ENCODE measurements around the gene CACNA2D1.

The CACNA2D1 gene

DNA sequence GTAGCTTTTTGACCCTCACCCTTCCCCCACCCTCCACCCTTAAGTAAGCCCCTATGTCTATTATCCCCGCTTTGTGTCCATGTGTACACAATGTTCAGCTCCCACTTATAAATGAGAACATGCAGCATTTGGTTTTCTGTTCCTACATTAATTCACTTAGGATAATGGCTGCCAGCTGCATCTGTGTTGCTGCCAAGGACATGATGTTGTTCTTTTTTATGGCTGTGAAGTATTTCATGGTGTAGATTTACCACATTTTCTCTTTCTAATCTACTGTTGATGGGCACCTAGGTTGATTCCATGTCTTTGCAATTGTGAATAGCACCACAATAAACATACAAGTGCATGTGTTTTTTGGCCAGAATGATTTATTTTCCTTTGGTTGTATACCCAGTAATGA is 232.2 kb downstream of the CACNA2D1 start:
- DNase-seq, result no peak

DNA sequence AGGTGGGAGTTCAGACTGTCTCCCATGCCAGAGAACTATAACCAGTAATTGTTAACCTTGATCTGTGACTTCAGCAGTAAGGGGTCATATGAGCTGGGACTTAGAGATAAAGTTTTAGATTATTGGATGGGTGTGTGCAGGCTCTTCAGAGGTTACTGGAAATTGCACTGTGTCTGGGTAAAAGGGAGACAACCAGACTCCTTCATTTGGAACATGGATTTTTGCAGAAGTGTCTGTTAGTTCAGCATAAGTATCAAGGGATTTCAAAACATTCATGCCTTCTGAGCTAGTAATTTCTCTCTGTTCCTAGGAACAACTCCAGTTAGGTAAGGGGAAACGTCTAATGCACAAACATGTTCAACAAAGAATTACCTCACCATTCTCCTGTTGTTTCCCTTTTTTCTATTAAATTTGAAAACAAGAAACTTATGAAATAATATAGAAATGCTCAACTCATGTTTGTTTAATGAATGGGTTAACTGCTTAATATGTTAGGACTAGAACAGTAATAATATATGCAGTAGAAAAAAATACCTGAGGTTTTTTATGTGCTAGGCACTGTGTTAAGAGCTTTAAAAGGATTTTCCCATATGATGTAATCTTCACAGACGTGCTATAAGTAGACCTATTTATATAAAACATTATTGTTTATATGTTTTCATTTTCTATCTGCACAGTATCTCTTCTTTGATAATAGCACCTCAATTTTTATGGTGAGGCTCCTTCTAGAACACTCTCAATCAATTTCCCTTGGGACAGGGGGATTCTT is 233.0 kb downstream of the CACNA2D1 start:
- DNase-seq, result no peak

DNA sequence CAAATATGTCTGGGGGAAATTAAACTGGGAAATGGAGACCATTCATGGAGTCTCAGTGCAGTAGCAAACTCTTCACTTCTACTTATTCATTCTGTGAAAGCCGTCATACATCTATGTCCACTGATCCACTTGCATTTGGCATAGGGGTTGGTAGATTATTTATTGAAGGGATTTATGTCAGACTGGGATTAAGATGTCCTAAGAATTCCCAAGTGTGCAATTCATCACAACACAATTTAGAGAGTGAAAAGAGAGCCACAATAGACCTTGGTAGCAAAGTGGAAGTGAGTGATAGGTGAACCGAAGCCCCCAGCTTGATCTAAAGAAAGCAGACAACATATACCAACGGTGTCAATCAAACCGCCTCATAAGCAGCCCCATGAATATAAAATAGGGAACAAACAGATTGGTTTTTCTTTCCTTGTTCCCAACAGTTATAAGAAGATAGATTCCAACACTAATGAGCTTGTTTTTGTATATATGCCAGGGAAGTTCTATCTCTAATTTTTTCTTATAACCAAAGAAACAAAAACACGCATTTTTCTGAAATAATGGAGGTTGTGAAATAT is 234.3 kb downstream of the CACNA2D1 start:
- no peak for DNase-seq

DNA sequence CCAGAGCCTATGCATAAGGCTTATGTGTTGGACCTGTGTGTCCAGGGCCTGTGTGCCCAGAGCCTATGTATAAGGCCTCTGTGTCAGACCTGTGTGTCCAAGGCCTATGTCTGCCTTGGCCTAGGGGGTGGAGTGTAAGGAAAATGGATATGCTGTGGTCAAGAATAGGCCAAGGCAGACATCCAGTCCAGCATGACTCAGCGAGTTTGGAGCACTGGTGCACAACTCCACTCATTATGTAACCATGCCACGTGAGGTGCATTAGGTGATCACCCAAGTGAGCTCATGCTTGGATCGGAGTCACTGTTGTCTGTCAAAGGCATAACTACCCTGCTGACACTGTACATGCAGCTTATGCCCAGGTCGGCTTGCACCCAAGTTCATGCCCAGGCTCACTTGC is 238.9 kb downstream of the CACNA2D1 start:
- DNase-seq, result no peak

DNA sequence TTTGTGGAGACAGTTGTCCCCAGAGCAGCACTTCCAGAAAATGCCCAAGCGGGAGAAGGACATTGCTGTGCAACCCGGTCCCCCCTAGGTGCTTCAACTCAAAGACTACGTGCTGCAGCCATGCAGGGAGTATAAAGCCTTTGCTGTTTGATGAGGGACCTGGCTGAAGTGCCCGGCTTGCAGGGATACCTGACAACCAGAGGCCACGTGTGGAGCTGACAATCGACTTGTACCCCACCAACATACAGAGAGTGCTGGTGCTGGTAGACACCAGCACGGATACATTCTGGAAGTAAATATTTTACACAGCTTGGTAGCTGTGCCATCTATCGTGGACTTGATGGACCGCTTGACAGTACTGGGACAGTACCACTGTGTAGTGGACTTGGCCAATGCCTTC is 240.6 kb downstream of the CACNA2D1 start:
- DNase-seq, result no peak

DNA sequence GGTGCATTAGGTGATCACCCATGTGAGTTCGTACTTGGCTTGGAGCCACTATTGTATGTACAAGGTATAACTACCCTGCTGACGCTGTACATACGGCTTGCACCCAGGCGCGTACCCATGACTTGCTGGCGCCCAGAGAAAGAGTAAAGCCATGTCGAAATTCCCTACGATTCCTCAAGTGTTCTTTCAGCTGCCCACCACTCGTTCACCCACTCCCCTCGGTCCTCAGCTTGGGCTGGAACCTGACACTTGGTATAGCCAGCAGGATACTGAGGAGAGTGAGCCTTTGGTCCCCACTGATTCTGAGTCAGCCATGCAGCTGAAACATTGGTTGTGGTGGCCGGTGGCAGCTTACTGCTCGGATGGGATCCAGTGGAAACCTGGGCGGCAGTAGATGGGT is 241.5 kb downstream of the CACNA2D1 start:
- no peak for DNase-seq

DNA sequence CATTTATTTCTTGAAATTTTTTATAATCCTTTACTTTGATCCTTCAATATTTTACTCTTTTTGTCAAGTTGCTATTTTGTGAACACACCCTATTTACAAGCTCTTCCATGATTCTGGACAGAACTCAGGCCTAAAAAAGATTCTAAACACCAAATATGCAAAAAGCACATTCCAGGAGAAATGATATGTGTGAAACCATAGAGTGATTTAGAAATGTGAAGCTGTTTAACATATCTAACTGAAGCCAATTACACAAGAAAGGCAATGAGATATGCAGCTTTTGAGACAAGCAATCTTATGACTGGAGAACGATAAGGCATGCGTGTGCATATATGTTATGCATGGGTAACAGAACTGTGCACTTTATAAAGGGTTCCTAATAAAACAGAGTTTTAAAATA is 243.0 kb downstream of the CACNA2D1 start:
- no peak for DNase-seq

DNA sequence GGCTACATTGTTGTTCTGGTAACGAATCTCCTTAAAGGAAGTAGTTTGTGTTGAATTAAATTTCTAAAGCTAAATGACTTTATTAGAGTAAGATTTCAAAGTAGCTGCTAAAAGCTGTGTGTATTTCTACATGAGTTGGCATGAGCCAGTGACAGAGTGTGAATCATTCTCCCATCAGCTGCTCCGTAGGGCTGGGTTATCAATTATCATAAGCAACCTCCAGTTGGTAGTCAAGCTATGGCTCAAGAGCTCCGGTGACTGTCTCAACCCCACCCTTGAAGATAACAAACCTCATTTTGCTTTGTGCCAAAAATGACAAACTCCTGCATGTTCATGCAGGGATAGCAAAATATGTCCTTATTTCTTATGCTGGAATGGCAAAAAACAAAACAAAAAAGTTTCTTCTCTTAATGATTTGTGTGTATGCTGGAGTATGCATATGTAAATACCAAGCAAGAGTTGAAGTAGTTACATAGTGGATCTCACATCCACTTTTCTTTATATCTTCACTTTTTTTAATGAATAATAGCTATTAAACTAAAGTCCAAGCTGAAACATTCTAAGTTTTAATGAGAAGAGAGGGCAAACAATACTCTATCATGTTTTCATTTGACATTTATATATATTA is 249.4 kb downstream of the CACNA2D1 start:
- no peak for DNase-seq

DNA sequence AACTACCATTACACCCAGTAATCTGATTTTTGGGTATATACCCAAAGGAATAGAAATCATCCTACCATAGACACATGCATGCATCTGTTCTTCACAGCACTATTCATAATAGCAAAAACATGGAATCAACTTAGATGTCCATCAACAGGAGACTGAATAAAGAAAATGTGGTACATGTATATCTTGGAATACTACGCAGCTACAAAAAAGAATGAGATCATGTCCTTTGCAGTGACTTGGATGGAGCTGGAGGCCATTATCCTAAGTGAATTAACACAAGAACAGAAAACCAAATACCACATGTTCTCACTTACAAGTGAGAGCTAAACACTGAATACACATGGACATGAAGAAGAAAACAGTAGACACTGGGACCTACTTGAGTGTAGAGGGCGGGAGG is 254.9 kb downstream of the CACNA2D1 start:
- DNase-seq, result no peak

DNA sequence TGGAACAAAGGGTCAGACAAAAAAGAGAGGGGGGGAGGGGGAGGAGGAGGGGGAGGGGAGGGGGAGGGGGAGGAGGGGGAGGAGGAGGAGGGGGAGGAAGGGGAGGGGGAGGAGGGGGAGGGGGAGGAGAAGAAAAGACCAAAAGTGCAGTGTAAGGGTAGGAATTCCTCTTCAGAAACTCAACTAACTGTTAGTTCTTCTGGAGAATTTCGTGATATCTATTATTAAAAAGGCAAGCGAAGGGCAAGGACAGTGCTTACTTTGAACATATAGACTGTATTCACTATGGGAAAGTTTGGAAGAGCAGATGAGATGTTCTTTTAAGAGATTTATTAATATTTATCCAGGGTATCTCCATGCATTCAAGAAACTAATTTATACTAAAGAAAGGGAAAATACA is 258.1 kb downstream of the CACNA2D1 start:
- no peak for DNase-seq

DNA sequence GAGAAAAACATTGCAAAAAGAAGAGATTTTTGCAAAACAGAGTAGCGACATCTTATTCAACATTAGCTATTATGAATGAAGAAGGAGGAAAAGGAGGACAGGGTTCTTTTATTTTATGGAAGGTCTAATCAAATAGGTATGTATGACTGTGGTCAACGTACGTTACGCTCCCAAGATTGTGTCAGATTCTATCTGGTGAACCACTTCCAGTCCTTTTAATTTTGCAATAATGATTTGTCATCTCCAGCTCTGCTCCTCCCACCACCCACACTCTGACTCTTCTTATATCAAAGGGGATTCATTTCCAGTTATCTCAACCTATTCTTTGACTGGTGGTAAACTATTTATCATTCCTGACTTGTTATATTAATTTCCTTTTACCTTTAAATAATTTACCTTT is 259.9 kb downstream of the CACNA2D1 start:
- no peak for DNase-seq

DNA sequence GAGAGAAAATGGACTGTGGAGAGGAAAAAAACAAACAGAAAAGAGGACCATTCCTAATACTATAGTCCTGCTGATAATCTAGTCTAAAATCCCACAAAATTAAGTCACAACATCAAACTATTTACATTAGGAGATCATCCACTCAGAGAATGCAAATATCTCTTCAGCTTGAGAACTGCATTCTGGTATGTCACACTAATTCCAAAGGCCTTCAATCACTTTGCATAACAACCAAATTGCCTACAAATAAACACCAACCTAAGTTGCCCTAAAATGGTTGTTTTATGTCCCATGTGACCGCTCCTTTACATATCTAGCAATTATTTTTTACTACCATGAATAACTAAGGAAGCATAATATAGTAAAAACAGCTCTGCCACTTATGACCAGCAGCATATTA is 264.3 kb downstream of the CACNA2D1 start:
- no peak for DNase-seq

DNA sequence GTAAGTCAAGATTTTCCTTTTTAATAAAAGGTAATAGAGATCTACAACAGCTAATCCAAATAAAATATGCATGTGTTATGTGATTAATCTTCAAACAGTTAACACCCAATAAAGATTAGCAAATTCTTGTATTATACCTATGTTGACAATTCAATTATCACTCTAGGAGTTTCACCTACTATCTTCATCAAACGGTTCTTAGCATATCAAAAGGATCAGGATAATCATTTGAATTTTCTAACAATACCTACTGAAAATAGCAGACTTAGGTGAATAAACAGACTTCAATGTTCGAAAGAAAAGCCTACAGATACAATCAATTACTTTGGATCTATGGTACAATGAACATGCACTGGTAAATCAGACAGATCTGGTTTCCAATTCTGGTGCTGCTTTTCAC is 268.3 kb downstream of the CACNA2D1 start:
- DNase-seq, result no peak

DNA sequence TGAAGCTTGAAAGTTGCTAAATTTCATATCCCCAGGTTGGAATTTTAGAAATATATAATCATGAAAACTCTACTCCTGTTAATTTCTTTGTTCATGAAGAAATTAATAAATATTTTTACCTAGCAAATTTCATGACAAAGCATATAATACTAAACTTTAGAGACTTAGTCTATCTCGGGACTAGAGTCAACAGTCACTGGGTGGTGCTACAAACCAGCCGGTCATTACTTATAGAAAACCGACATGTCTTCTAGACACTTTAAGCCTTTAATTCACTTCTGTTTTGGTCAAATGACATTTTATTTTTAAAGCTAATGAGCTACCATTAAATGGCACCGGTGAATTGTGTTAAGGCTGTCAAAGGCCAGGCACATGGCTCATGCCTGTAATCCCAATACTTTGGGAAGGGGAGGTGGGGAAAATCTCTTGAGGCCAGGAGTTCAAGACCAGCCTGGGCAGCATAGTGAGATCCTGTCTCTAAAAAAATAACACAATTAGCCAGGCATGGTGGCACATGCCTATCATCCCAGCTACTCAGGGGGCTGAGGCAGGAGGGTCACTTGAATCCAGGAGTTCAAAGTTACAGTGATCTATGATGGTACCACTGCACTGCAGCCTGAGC is 270.1 kb downstream of the CACNA2D1 start:
- DNase-seq, result no peak

DNA sequence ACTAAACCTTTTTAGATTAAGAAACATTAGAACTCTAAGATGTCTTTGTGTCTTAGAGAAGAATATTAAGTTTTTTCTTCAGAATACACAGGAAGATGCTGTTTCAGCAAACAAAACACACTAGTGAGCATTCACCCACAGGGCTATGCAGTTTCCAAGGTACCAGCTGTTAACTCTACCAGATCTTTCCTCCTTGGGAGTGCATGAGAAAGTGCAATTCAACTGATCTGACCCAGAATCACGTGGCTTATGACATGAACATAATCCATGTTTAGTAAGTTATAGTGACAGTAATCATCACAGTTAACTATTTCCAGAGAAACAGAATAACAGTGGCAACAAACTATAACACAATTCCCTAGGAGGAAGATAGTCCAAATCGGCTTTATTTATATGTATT is 270.7 kb downstream of the CACNA2D1 start:
- no peak for DNase-seq

DNA sequence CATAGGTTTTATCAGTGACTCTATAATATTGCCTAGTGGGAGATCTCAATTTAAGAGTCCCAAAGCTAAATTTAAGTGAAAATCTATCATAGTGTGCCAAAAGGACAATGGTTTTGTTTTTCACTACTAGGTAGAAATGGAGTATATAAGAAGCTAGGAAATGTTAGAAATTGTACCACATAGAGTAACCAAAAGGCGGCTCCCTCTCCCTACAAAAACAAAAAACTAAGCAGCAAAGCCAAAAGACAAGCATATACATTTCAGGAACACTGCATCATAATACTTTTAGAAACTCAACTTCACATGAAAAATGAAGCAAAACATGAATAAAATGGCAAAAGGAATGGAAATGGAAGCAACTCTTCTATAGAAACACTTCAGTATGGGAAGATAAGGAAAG is 271.6 kb downstream of the CACNA2D1 start:
- DNase-seq, result no peak

DNA sequence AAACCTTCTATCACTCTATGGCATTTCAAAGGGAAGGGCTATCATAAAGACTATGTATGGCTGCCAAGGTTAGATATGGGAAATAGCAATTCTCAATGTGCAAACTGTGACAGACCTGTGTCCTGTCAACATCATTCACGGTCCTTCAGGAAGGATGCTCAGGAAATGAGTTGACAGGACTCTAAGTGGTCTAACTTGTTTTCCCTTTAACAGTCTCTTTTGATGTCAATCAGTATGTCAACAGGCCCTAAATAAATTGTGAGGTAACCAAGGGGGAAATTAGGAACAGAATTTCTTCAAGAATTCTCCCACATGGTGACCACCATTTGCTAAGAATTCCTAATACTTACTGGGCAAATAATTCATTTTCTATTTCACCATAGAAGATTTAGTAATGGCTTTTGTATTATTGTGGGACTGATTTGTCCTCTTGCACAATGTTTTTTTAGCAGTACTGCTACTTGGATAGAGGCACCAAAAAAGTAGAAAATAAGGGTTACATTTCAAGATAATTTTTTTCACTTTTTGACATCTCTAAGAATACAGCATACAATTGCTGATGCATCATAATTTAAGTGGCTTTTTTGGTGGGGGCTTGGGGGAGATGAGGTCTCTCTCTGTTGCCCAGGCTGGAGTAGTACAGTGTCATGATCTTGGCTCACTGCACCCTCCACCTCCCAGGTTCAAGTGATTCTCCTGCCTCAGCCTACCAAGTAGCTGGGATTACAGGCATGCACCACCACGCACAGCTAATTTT is 275.8 kb downstream of the CACNA2D1 start:
- DNase-seq, result no peak

DNA sequence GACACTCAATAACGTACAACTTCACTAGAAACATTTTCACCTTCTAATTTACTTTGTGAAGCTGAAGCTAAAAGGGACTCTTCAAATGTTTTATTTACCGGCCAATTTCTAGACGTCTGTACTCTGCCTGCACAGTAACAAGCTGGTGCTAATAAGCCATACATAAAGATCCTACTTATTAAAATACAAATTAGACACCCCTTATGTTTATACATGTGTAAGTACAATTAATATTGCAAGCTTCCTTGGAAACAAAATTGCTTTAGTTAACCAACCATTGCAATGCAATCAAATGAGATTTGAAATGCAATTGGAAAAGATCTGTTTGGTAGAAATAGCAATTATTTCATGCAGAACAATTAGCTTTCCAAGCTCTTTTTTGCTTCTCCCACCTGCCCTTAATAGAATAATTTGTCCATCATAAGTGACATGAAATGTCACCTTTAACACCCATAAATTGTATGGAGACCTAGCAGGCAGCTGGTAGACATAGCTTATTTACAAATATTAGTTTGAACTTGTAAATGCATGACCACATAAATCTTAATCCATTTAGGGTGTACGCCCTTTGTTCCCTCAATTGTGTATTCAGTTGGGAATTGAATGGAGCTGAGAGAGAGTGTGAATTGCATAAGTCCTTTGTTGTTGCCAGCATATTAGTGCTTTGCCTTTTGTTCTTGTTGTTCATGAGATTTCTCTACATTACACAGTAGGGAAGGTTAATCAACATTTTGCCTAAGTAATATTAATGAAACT is 277.1 kb downstream of the CACNA2D1 start:
- DNase-seq, result no peak

DNA sequence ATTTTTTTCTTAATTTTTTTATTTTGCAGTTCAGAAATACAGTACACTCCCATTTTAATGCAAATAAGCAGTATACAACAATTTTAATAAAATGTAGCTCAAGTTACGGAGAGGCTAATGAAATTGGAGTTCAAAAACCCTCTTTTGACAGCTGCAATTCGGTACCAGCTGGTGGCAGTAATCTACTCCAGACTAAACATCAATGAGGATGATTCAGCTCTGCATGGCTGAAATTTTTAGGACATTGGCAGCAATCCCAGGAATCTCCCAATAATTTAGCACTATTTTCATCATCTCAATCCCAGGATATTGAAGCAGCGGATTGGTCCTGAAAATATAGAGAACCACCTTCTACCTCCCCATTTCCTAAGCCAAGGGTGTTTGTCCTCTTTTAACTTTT is 278.8 kb downstream of the CACNA2D1 start:
- no peak for DNase-seq

DNA sequence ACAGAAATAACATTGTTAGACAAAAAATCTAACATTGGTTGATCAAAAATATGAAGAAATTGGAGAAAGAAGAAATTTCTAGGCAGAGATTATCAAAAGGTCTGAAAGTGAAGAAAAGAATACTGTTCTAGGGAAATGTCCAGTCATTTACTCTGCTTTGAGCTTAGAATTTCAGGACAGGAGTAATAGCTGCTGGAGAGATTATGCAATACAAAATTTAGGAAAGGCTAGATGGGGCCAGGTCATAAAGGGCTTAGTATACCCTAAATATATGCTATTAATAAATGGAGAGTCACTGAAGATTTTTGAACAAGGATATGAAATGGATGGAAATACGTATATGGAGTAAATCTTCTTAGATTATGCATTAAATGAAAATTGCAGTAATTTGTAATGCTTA is 279.2 kb downstream of the CACNA2D1 start:
- no peak for DNase-seq

DNA sequence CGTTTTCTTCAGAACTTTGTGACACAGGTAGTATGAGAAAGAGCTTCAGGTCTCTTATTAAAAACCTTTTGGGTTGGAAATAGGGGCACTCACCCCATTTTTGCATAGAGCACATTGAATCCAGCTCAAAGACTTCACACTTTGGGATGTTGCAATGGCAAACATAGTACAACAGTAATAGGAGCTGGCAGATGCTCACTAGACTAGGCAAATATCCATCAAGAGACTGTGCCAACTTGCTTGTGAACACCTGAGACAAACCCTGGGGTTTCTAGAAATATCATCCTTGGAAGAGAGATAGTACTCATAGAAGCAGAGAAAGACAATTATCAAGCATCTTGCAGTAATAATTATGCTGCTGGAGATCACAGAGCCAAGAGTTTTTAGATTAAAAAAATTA is 280.0 kb downstream of the CACNA2D1 start:
- DNase-seq, result no peak

DNA sequence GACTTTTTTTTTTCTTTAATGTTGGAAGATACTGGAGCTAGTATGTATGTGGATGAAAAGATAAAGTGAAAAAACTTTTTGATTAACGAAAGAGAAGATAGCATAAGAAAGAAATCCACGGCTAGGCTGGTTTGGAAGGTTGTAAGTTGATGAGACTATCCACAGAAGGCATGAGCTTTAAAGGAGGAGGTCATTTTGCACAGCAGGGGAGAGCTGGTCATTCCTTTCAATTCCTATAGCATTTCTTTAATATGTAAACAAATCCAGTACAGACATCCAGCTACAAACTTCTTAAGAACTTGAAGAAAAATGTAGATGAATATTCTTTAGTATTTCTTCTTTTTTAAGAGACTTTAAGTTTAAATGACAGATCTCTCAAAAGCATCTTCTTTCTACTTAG is 281.3 kb downstream of the CACNA2D1 start:
- no peak for DNase-seq

DNA sequence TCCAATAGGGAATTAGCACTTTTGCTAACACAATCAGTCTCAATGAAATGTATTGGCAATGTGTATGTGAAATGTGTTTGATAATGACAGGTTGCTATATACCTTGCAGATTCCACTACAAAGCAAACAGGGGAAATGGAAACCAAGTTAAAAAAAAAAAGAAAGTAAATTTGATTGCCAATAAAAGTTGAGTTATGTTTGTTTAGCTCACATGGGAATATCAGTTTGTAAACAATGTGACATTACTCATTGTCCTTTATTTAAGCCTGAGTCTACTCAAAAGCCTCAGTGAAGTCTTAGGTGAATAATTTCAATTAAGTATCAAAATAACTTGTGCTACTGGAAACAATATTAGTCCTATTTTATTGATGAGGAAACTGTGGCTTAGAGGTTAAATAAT is 285.2 kb downstream of the CACNA2D1 start:
- no peak for DNase-seq
